Ascending aorta (tissue), 2 donors: ENCODE data around the gene PSMB7. TPM values are rescaled to one million over a fixed set of nuclear protein-coding genes. Genes with fewer than 3 reads are reported as not detected.

ENCODE experiments used
- DNase-seq, 2 donors: peaks; one replicate each; pipeline ENCODE4 v3.0.0-alpha.2; 2019; ENCODE audit warnings: low spot score in 2 of 2
- H3K27ac ChIP-seq, 2 donors: fragments of 200-600 bp; sonication (generic); one replicate each; pipeline ENCODE4 v1.5.1; 2016 to 2017; ENCODE audit warnings: mild to moderate bottlenecking in 1 of 2
- H3K27me3 ChIP-seq: fragments of 200-600 bp; sonication (generic); one replicate; pipeline ENCODE4 v1.5.1; 2017
- H3K36me3 ChIP-seq, 2 donors: fragments of 200-600 bp; sonication (generic); one replicate each; pipeline ENCODE4 v1.5.1; 2016
- H3K4me1 ChIP-seq, 2 donors: fragments of 200-600 bp; sonication (generic); one replicate each; pipeline ENCODE4 v1.5.1; 2016 to 2017; ENCODE audit warnings: mild to moderate bottlenecking in 1 of 2
- H3K4me3 ChIP-seq, 2 donors: fragments of 200-600 bp; sonication (generic); one replicate each; pipeline ENCODE4 v1.5.1; 2016 to 2017; ENCODE audit warnings: mild to moderate bottlenecking in 1 of 2
- H3K9me3 ChIP-seq, 2 donors: fragments of 200-600 bp; sonication (generic); one replicate each; pipeline ENCODE4 v1.5.1; 2016
- CTCF ChIP-seq, 3 experiments: fragments of 200-600 bp in 2 of 3; fragments of 450-650 bp in 1 of 3; sonication (generic) in 2 of 3; IDR thresholded peaks; one replicate each; pipeline ENCODE4 v1.5.1; 2016 to 2019; ENCODE audit warnings: antibody characterized with exemption in 3 of 3, mild to moderate bottlenecking in 1 of 3, moderate library complexity in 1 of 3
- intact Hi-C: fragments of 100-400 bp; cut with DNase I; formaldehyde crosslinking; loops from one replicate; pipeline ENCODE4 v1.15.1; 2023
- total RNA-seq: library from RNA; depleted of rRNA; stranded (reverse); fragments of >200 nt; gene quantifications from one replicate; pipeline ENCODE4 v1.1.0, GENCODE V29; 2016

Gene PSMB7
- total RNA-seq, 1 donor from 2014 or later: 21.1 TPM

DNA sequence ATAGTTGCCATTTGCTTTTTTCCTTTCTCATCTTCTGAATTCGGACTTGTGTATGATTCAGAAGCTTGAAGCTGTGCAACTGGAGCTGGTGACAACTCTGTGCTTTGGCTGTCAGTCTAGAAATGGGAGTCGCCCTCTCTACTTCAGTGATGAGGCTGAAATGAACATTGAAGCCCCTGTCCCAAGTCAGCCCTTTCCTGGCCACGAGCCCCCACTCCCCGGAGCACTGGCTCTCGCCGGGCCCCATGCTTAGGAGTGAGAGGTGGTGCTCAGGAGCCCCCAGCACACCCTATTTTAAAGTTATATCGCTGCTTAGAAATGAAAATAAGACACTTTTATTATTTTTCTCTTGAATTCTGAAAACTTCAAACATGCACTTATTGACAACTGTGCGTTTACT is 66.0 kb downstream of the PSMB7 start:
- Histone ChIP-seq H3K36me3 (peaks cover 80 to 92% of the 10 kb centered on the region in 2 donors), H3K4me1 (no peaks in the 10 kb centered on the region), H3K4me3 (no peak overlapping the region), H3K27ac (no peak overlapping the region), H3K9me3 (no peaks in the 10 kb centered on the region), H3K27me3 (no peaks in the 10 kb centered on the region)
- DNase-seq: no peak
- intact Hi-C loops: no loop called here
- TF ChIP-seq CTCF (IDR thresholded peaks at IDR 0.05): no peak

GRCh38 chr9:124348831-124349230 is 66.4 kb downstream of the PSMB7 start:
- Histone ChIP-seq H3K27me3 (no peaks in the 10 kb centered on the region), H3K36me3 (peaks cover 79 to 93% of the 10 kb centered on the region in 2 donors), H3K27ac (no peak overlapping the region), H3K4me1 (no peaks in the 10 kb centered on the region), H3K4me3 (no peak overlapping the region), H3K9me3 (no peaks in the 10 kb centered on the region)
- TF ChIP-seq CTCF (IDR thresholded peaks at IDR 0.05): no peak
- no peak for DNase-seq
- intact Hi-C loops: no loop called here

DNA sequence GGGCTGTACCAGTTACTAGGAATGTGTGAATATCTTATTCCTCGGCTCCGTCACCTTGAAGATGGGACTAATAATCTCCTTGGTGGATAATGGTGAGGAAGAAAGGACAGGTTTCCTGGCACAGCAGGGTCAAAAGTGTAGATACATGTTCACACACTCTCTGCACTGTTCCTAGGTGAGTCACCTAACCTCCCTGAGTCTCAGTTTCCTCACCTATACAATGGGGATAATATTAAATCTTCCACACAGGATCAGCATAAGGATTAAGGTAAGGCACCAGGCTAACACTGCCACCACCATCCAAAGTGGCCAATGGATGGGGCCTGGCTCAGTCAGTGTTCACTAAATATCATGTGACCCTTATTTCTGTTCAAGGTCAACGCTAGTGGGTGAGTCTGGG is 66.9 kb downstream of the PSMB7 start:
- no peaks in the 10 kb centered on the region for H3K27me3 ChIP-seq
- peaks cover 0 to 2% of the 10 kb centered on the region in 2 donors for H3K4me1 ChIP-seq
- H3K9me3 ChIP-seq: no peaks in the 10 kb centered on the region
- no peak overlapping the region for H3K27ac ChIP-seq
- intact Hi-C loops: no loop called here
- no peak overlapping the region for H3K4me3 ChIP-seq
- TF ChIP-seq CTCF (IDR thresholded peaks at IDR 0.05): no peak
- DNase-seq: no peak
- H3K36me3 ChIP-seq: peaks cover 74 to 89% of the 10 kb centered on the region in 2 donors

DNA sequence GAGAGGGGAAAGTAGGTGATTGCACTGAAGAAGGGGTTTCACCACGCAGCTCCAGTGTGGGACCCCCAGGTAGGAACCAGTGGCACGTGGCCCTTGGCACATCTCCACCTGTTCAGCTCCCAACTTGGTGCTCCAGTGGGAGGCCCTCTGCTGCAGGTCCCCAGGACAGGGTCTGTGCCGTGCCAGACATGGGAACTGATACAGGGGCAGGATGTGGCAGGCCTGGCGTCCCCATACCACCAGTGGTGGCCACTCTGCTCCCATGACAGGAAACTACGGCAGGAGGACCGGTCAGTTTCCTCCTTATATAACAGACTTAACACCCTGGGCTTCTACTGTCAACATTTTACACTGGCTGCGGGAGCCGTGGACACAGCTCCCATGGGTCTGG is 67.3 kb downstream of the PSMB7 start:
- no peak overlapping the region for H3K27ac ChIP-seq
- H3K4me3 ChIP-seq: no peak overlapping the region
- H3K36me3 ChIP-seq: peaks cover 70 to 85% of the 10 kb centered on the region in 2 donors
- TF ChIP-seq CTCF (IDR thresholded peaks at IDR 0.05): no peak
- no peak for DNase-seq
- peaks cover 0 to 4% of the 10 kb centered on the region in 2 donors for H3K4me1 ChIP-seq
- intact Hi-C loops: no loop called here
- no peaks in the 10 kb centered on the region for H3K27me3 ChIP-seq
- H3K9me3 ChIP-seq: no peaks in the 10 kb centered on the region

GRCh38 chr9:124347206-124347967 is 67.9 kb downstream of the PSMB7 start:
- peaks cover 64 to 79% of the 10 kb centered on the region in 2 donors for H3K36me3 ChIP-seq
- intact Hi-C loops: no loop called here
- no peak for DNase-seq

More at GRCh38 chr9:124347206-124347967, 67.9 kb downstream of the PSMB7 start:
- H3K4me3 ChIP-seq: no peak overlapping the region
- H3K27me3 ChIP-seq: no peaks in the 10 kb centered on the region
- no peaks in the 10 kb centered on the region for H3K9me3 ChIP-seq
- no peak overlapping the region for H3K27ac ChIP-seq
- no peak for TF ChIP-seq CTCF (IDR thresholded peaks at IDR 0.05)
- peaks cover 0 to 8% of the 10 kb centered on the region in 2 donors for H3K4me1 ChIP-seq
